Neuronal stem cell (in vitro differentiated cells): Measurements from ENCODE around the gene ZCCHC24.

Experiments
- DNase-seq: peaks from one replicate; pipeline ENCODE4 v3.0.0-alpha.2; 2013; ENCODE audit warnings: low spot score
- H2AFZ ChIP-seq: one replicate; pipeline ENCODE4 v1.6.1; 2013; ENCODE audit warnings: mild to moderate bottlenecking, low read length, inconsistent platforms
- H2AK5ac ChIP-seq: 2 replicates; pipeline ENCODE4 v1.6.1; 2013; ENCODE audit warnings: low read depth, mild to moderate bottlenecking, inconsistent platforms, low read length, moderate library complexity, mixed read lengths
- H2BK120ac ChIP-seq: 2 replicates; pipeline ENCODE4 v1.6.1; 2013; ENCODE audit warnings: low read depth, mild to moderate bottlenecking, inconsistent platforms, low read length, moderate library complexity, mixed read lengths
- H2BK12ac ChIP-seq: one replicate; pipeline ENCODE4 v1.6.1; 2013; ENCODE audit warnings: low read length, inconsistent platforms
- H2BK15ac ChIP-seq: 2 replicates; pipeline ENCODE4 v1.6.1; 2013; ENCODE audit warnings: mild to moderate bottlenecking, low read length, inconsistent platforms, mixed read lengths
- H2BK5ac ChIP-seq: one replicate; pipeline ENCODE4 v1.6.1; 2013; ENCODE audit warnings: inconsistent platforms, mild to moderate bottlenecking, low read length, moderate library complexity
- H3K14ac ChIP-seq: one replicate; pipeline ENCODE4 v1.6.1; 2013; ENCODE audit warnings: low read length, inconsistent platforms
- H3K18ac ChIP-seq: 2 replicates; pipeline ENCODE4 v1.6.1; 2013; ENCODE audit warnings: low read length, inconsistent platforms
- H3K23ac ChIP-seq: 2 replicates; pipeline ENCODE4 v1.6.1; 2013; ENCODE audit warnings: low read depth, mild to moderate bottlenecking, mixed read lengths, low read length, inconsistent platforms; ENCODE audit not compliant: poor library complexity
- H3K27ac ChIP-seq: replicated peaks from 3 replicates; pipeline ENCODE4 v1.5.1; 2013; ENCODE audit warnings: low read length, inconsistent platforms
- H3K27me3 ChIP-seq, 3 experiments: 2 replicates each; pipeline ENCODE4 v1.6.1; 2013; ENCODE audit warnings: low read length in 3 of 3, mild to moderate bottlenecking in 2 of 3, inconsistent platforms in 1 of 3, low read depth in 1 of 3, mixed read lengths in 1 of 3, moderate library complexity in 1 of 3; ENCODE audit not compliant: control insufficient read depth in 3 of 3, insufficient read depth in 3 of 3
- H3K36me3 ChIP-seq, 2 donors: replicated peaks in 1 of 2; 2 replicates each; pipeline ENCODE4 v1.6.1; 2013; ENCODE audit warnings: low read length in 2 of 2; ENCODE audit not compliant: control insufficient read depth in 2 of 2, insufficient read depth in 2 of 2
- H3K4ac ChIP-seq: 2 replicates; pipeline ENCODE4 v1.6.1; 2013; ENCODE audit warnings: inconsistent platforms, mild to moderate bottlenecking, low read length, moderate library complexity
- H3K4me1 ChIP-seq, 2 donors: 1 replicate in 1 of 2; 2 replicates in 1 of 2; pipeline ENCODE4 v1.6.1; 2013; ENCODE audit warnings: low read length in 2 of 2, low read depth in 1 of 2; ENCODE audit not compliant: control insufficient read depth in 2 of 2, insufficient read depth in 1 of 2
- H3K4me2 ChIP-seq: one replicate; pipeline ENCODE4 v1.6.1; 2013; ENCODE audit warnings: mild to moderate bottlenecking, low read length, inconsistent platforms; ENCODE audit not compliant: insufficient read depth, poor library complexity, severe bottlenecking
- H3K4me3 ChIP-seq, 2 donors: 2 replicates each; pipeline ENCODE4 v1.5.1; 2013; ENCODE audit warnings: low read length in 2 of 2, mild to moderate bottlenecking in 2 of 2, inconsistent platforms in 1 of 2, moderate library complexity in 1 of 2
- H3K79me1 ChIP-seq: one replicate; pipeline ENCODE4 v1.6.1; 2013; ENCODE audit warnings: low read depth, mild to moderate bottlenecking, inconsistent platforms, low read length, moderate library complexity
- H3K9ac ChIP-seq: one replicate; pipeline ENCODE4 v1.6.1; 2013; ENCODE audit warnings: mild to moderate bottlenecking, low read depth, low read length, inconsistent platforms; ENCODE audit not compliant: poor library complexity
- H3K9me3 ChIP-seq, 2 donors: replicated peaks in 1 of 2; 2 replicates each; pipeline versions ENCODE3 to v1.6.1; 2013; ENCODE audit warnings: low read length in 2 of 2, mild to moderate bottlenecking in 2 of 2, inconsistent platforms in 1 of 2, low read depth in 1 of 2, mixed read lengths in 1 of 2, moderate library complexity in 1 of 2; ENCODE audit not compliant: control insufficient read depth in 2 of 2, insufficient read depth in 1 of 2
- H4K8ac ChIP-seq: one replicate; pipeline ENCODE4 v1.6.1; 2013; ENCODE audit warnings: low read depth, mild to moderate bottlenecking, inconsistent platforms, low read length, moderate library complexity
- H4K91ac ChIP-seq: one replicate; pipeline ENCODE4 v1.6.1; 2013; ENCODE audit warnings: low read length, low read depth, mild to moderate bottlenecking, inconsistent platforms; ENCODE audit not compliant: poor library complexity
- WGBS, 2 donors: extraction: QIAGEN DNeasy Blood & Tissue Kit; methylation state at CpG; one replicate each; pipeline ENCODE4 v1.1.7; 2013; ENCODE audit warnings: missing lambda C conversion rate in 2 of 2, mixed read lengths in 1 of 2; ENCODE audit not compliant: insufficient read length in 2 of 2, insufficient replicate concordance in 1 of 2; ENCODE audit errors: extremely low coverage in 2 of 2; 5-methylcytosine and 5-hydroxymethylcytosine counted together

ZCCHC24 gene

DNA sequence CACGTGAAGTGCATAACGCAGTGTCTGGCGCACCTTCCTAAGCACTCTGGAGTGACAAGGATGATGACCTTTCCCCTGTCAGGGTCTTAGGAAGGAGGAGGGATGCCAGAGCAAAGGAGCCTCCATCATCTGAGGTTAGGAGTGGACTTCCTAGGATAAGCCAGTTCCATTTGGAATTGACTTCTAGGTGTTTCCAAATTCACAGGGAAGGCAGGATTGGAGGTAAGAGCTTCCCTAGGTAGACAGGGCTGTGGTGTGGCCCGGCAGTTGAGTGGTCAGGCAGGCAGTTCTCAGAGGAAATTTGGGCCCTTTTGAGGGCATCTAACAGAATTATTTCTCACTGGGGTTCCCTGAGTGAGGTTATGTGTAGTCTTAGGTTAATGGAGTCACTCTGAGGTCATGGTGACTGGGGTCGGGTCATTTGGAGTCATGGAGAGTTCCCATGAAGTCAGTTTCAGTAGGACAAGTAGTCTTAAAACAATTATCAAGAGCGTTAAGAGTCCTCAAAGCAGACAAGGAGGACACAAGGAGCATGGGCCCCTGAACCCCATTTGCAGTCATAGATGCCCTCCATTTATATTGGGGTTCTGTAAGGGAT lies 89.9 kb downstream of the ZCCHC24 start:
- Histone ChIP-seq H3K23ac (no peak overlapping the region), H2BK12ac (no peak overlapping the region), H3K4me3 (no peak overlapping the region), H2AK5ac (no peak overlapping the region), H4K91ac (no peak overlapping the region), H3K4me2 (no peak overlapping the region), H4K8ac (no peak overlapping the region), H3K14ac (no peak overlapping the region), H3K9ac (no peak overlapping the region), H2BK5ac (no peak overlapping the region), H3K4ac (no peak overlapping the region), H3K79me1 (no peaks in the 10 kb centered on the region), H3K4me1 (peaks cover 0 to 2% of the 10 kb centered on the region in 2 donors), H3K36me3 (peaks cover 30 to 56% of the 10 kb centered on the region in 2 donors), H2AFZ (no peak overlapping the region), H2BK15ac (no peak overlapping the region), H3K18ac (no peak overlapping the region), H3K9me3 (no peaks in the 10 kb centered on the region), H3K27ac (no peak overlapping the region), H2BK120ac (no peak overlapping the region), H3K27me3 (no peaks in the 10 kb centered on the region)
- no CpG with 5 or more reads among the region's 6 CpGs for WGBS, 2 donors
- DNase-seq, result no peak

DNA sequence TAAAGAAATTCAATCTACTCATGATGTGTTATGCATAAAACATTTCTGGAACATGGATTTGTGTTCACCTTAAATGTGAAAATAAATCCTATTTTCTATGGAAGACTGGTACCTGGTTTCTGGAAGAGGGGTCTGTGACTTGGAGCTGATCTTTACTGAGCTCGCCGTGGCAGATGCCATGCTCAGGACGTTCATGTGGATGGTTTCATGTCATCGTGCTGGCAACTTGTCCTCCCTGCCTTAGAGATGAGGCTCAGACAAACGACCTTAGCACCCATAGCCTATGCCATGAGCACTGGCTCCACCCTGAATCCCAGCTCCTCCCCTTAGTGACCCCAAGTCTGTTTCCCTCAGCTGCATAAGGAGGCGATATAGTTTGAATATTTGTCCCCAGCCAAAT lies 90.8 kb downstream of the ZCCHC24 start:
- Histone ChIP-seq H3K23ac (no peak overlapping the region), H2BK12ac (no peak overlapping the region), H3K36me3 (peaks cover 39 to 65% of the 10 kb centered on the region in 2 donors), H3K27ac (no peak overlapping the region), H3K4me3 (no peak overlapping the region), H2AK5ac (no peak overlapping the region), H3K18ac (no peak overlapping the region), H3K9me3 (no peaks in the 10 kb centered on the region), H2BK5ac (no peak overlapping the region), H2BK15ac (no peak overlapping the region), H4K91ac (no peak overlapping the region), H3K79me1 (peaks cover 5% of the 10 kb centered on the region), H3K4ac (no peak overlapping the region), H4K8ac (no peak overlapping the region), H2BK120ac (no peak overlapping the region), H3K14ac (no peak overlapping the region), H3K4me2 (no peak overlapping the region), H2AFZ (no peak overlapping the region), H3K9ac (no peak overlapping the region), H3K27me3 (no peaks in the 10 kb centered on the region), H3K4me1 (peaks cover 0 to 2% of the 10 kb centered on the region in 2 donors)
- WGBS, 2 donors, result no CpG with 5 or more reads among the region's 6 CpGs
- DNase-seq, result no peak

DNA sequence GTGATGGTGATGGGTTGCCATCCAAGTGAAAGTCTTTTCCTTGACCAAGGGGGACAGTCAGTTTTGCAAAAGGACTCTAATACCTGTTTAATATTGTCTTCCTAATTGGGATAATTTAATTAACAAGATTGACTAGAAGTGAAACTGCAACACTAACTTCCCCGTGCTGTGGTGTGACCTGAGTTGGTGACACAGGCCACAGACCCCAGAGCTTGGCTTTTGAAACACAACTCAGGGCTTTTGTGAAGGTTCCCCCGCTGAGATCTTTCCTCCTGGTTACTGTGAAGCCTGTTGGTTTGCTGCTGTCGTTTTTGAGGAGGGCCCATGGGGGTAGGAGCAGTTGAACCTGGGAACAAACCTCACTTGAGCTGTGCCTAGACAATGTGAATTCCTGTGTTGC lies 91.3 kb downstream of the ZCCHC24 start:
- no peak overlapping the region for H2BK120ac ChIP-seq
- H2BK5ac ChIP-seq, result no peak overlapping the region
- no peak overlapping the region for H3K14ac ChIP-seq

DNA sequence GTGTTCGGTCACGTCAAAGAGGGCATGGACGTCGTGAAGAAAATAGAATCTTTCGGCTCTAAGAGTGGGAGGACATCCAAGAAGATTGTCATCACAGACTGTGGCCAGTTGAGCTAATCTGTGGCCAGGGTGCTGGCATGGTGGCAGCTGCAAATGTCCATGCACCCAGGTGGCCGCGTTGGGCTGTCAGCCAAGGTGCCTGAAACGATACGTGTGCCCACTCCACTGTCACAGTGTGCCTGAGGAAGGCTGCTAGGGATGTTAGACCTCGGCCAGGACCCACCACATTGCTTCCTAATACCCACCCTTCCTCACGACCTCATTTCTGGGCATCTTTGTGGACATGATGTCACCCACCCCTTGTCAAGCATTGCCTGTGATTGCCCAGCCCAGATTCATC lies 91.7 kb downstream of the ZCCHC24 start:
- Histone ChIP-seq H3K36me3 (peaks cover 45 to 74% of the 10 kb centered on the region in 2 donors), H2AFZ (no peak overlapping the region)
- WGBS, 2 donors, result no CpG with 5 or more reads among the region's 11 CpGs

More for the DNA sequence above, 91.3 kb downstream of the ZCCHC24 start:
- Histone ChIP-seq H3K4me1 (peaks cover 0 to 2% of the 10 kb centered on the region in 2 donors), H3K4ac (no peak overlapping the region), H3K23ac (no peak overlapping the region), H3K79me1 (peaks cover 8% of the 10 kb centered on the region), H2AK5ac (no peak overlapping the region), H3K36me3 (peaks cover 42 to 70% of the 10 kb centered on the region in 2 donors), H3K4me2 (no peak overlapping the region), H3K9ac (no peak overlapping the region), H3K27ac (no peak overlapping the region), H3K27me3 (no peaks in the 10 kb centered on the region), H2AFZ (no peak overlapping the region), H3K4me3 (no peak overlapping the region), H3K9me3 (no peaks in the 10 kb centered on the region), H4K91ac (no peak overlapping the region), H2BK15ac (no peak overlapping the region), H3K18ac (no peak overlapping the region), H2BK12ac (no peak overlapping the region), H4K8ac (no peak overlapping the region)
- WGBS, 2 donors, result no CpG with 5 or more reads among the region's 3 CpGs
- DNase-seq, result no peak

More for the DNA sequence above, 91.7 kb downstream of the ZCCHC24 start:
- H3K4me1 ChIP-seq, result peaks cover 0 to 1% of the 10 kb centered on the region in 2 donors
- H4K8ac ChIP-seq, result no peak overlapping the region
- no peak overlapping the region for H3K27ac ChIP-seq
- DNase-seq, result no peak
- no peak overlapping the region for H3K18ac ChIP-seq
- H2BK120ac ChIP-seq, result no peak overlapping the region
- H3K9me3 ChIP-seq, result no peaks in the 10 kb centered on the region
- H3K27me3 ChIP-seq, result no peaks in the 10 kb centered on the region
- no peak overlapping the region for H3K4me2 ChIP-seq
- no peak overlapping the region for H3K14ac ChIP-seq
- peak overlapping the region in 1 of 2 donors; percentile 9 for H3K4me3 ChIP-seq
- no peak overlapping the region for H3K9ac ChIP-seq
- H3K79me1 ChIP-seq, result peaks cover 8% of the 10 kb centered on the region
- H2AK5ac ChIP-seq, result no peak overlapping the region
- no peak overlapping the region for H4K91ac ChIP-seq
- H3K4ac ChIP-seq, result no peak overlapping the region
- H2BK15ac ChIP-seq, result no peak overlapping the region
- H2BK5ac ChIP-seq, result no peak overlapping the region
- H3K23ac ChIP-seq, result no peak overlapping the region
- H2BK12ac ChIP-seq, result no peak overlapping the region
